Ascending aorta (tissue), 2 donors: Measurements from ENCODE around the gene SNX30. TPM values are rescaled to one million over a fixed set of nuclear protein-coding genes. Genes with fewer than 3 reads are reported as not detected.

Experiments
- DNase-seq, 2 donors: peaks; one replicate each; pipeline ENCODE4 v3.0.0-alpha.2; 2019; ENCODE audit warnings: low spot score in 2 of 2
- H3K27ac ChIP-seq, 2 donors: fragments of 200-600 bp; sonication (generic); one replicate each; pipeline ENCODE4 v1.5.1; 2016 to 2017; ENCODE audit warnings: mild to moderate bottlenecking in 1 of 2
- H3K27me3 ChIP-seq: fragments of 200-600 bp; sonication (generic); one replicate; pipeline ENCODE4 v1.5.1; 2017
- H3K36me3 ChIP-seq, 2 donors: fragments of 200-600 bp; sonication (generic); one replicate each; pipeline ENCODE4 v1.5.1; 2016
- H3K4me1 ChIP-seq, 2 donors: fragments of 200-600 bp; sonication (generic); one replicate each; pipeline ENCODE4 v1.5.1; 2016 to 2017; ENCODE audit warnings: mild to moderate bottlenecking in 1 of 2
- H3K4me3 ChIP-seq, 2 donors: fragments of 200-600 bp; sonication (generic); one replicate each; pipeline ENCODE4 v1.5.1; 2016 to 2017; ENCODE audit warnings: mild to moderate bottlenecking in 1 of 2
- H3K9me3 ChIP-seq, 2 donors: fragments of 200-600 bp; sonication (generic); one replicate each; pipeline ENCODE4 v1.5.1; 2016
- CTCF ChIP-seq, 3 experiments: fragments of 200-600 bp in 2 of 3; fragments of 450-650 bp in 1 of 3; sonication (generic) in 2 of 3; IDR thresholded peaks; one replicate each; pipeline ENCODE4 v1.5.1; 2016 to 2019; ENCODE audit warnings: antibody characterized with exemption in 3 of 3, mild to moderate bottlenecking in 1 of 3, moderate library complexity in 1 of 3
- intact Hi-C: fragments of 100-400 bp; cut with DNase I; formaldehyde crosslinking; loops from one replicate; pipeline ENCODE4 v1.15.1; 2023
- total RNA-seq: library from RNA; depleted of rRNA; stranded (reverse); fragments of >200 nt; gene quantifications from one replicate; pipeline ENCODE4 v1.1.0, GENCODE V29; 2016

SNX30 gene
- total RNA-seq, 1 donor from 2014 or later, result 4.7 TPM

- intact Hi-C loops, result loop anchor here (5.0 to 10.0 kb wide), 3 partner anchors 38 to 300 kb away; partner anchors contain the start of genes KIAA1958 and ZFP37
- DNase-seq, result no peak
- Histone ChIP-seq H3K27ac (peak overlapping the region; percentile 42 to 51), H3K27me3 (no peaks in the 10 kb centered on the region), H3K4me1 (peaks cover 14 to 37% of the 10 kb centered on the region in 2 donors), H3K4me3 (no peak overlapping the region), H3K9me3 (no peaks in the 10 kb centered on the region), H3K36me3 (no peaks in the 10 kb centered on the region)
- TF ChIP-seq CTCF (IDR thresholded peaks at IDR 0.05), result no peak
These were observed 4.0 kb downstream of the SNX30 start for GRCh38 chr9:112754578-112754977.

- Histone ChIP-seq H3K4me3 (no peak overlapping the region), H3K36me3 (no peaks in the 10 kb centered on the region), H3K27ac (peak overlapping the region; percentile 32 to 42), H3K27me3 (no peaks in the 10 kb centered on the region), H3K9me3 (no peaks in the 10 kb centered on the region), H3K4me1 (peaks cover 14 to 33% of the 10 kb centered on the region in 2 donors)
- no peak for DNase-seq
- intact Hi-C loops, result loop anchor here (10.0 kb wide), 1 partner anchor 300 kb away; the partner anchor contains the start of gene ZFP37
- TF ChIP-seq CTCF (IDR thresholded peaks at IDR 0.05), result no peak
These were observed 4.5 kb downstream of the SNX30 start for GRCh38 chr9:112755016-112755427.

GRCh38 chr9:112755675-112756074 is 5.1 kb downstream of the SNX30 start:
- no peaks in the 10 kb centered on the region for H3K36me3 ChIP-seq
- H3K9me3 ChIP-seq, result no peaks in the 10 kb centered on the region
- H3K27me3 ChIP-seq, result no peaks in the 10 kb centered on the region
- no peak for TF ChIP-seq CTCF (IDR thresholded peaks at IDR 0.05)
- H3K4me3 ChIP-seq, result no peak overlapping the region
- DNase-seq, result no peak
- peaks cover 14 to 31% of the 10 kb centered on the region in 2 donors for H3K4me1 ChIP-seq
- intact Hi-C loops, result loop anchor here (10.0 kb wide), 1 partner anchor 299 kb away; the partner anchor contains the start of gene ZFP37
- peak overlapping the region in 1 of 2 donors; percentile 32 for H3K27ac ChIP-seq

GRCh38 chr9:112757282-112757883 is 6.8 kb downstream of the SNX30 start:
- no peak overlapping the region for H3K4me3 ChIP-seq
- no peaks in the 10 kb centered on the region for H3K36me3 ChIP-seq
- H3K27ac ChIP-seq, result no peak overlapping the region
- peaks cover 7 to 25% of the 10 kb centered on the region in 2 donors for H3K4me1 ChIP-seq
- no peaks in the 10 kb centered on the region for H3K27me3 ChIP-seq
- H3K9me3 ChIP-seq, result no peaks in the 10 kb centered on the region
- TF ChIP-seq CTCF (IDR thresholded peaks at IDR 0.05), result no peak
- DNase-seq, result no peak
- intact Hi-C loops, result loop anchor here (10.0 kb wide), 1 partner anchor 297 kb away; the partner anchor contains the start of gene ZFP37

GRCh38 chr9:112757940-112758339 is 7.4 kb downstream of the SNX30 start:
- Histone ChIP-seq H3K27me3 (no peaks in the 10 kb centered on the region), H3K36me3 (no peaks in the 10 kb centered on the region), H3K9me3 (no peaks in the 10 kb centered on the region), H3K4me1 (peaks cover 7 to 21% of the 10 kb centered on the region in 2 donors), H3K4me3 (no peak overlapping the region), H3K27ac (no peak overlapping the region)
- no peak for TF ChIP-seq CTCF (IDR thresholded peaks at IDR 0.05)
- intact Hi-C loops, result loop anchor here (10.0 kb wide), 1 partner anchor 297 kb away; the partner anchor contains the start of gene ZFP37
- DNase-seq, result no peak
